PC-3 (cell line): ENCODE measurements around the gene SYNE4. TPM values are rescaled to one million over a fixed set of nuclear protein-coding genes. Genes with fewer than 3 reads are reported as not detected.
A peak's percentile ranks its signal among the peaks of the same experiment; 100 is the strongest.

Source experiments
- ATAC-seq: fragments of 200-7000 bp; cut with Tn5 transposase; 2 replicates; pipeline ENCODE4 v1.9.1; 2020; ENCODE audit warnings: mild to moderate bottlenecking, moderate library complexity
- BruUV-seq: library from RNA; stranded (reverse); fragments of 400-500 nt; replicated peaks from 2 replicates; lab custom pipeline; 2021; lab: Mats Ljungman, UMichigan
- CTCF ChIA-PET: fragments of 300-600 bp; sonication (Branson Sonifier 250); formaldehyde crosslinking; loops from one replicate; lab custom pipeline; 2022; ENCODE audit warnings: antibody characterized with exemption; lab: Charles Lee
- POLR2A ChIA-PET: fragments of 300-600 bp; sonication (Branson Sonifier 250); formaldehyde crosslinking; loops from one replicate; lab custom pipeline; 2022; ENCODE audit warnings: antibody characterized with exemption; ENCODE audit not compliant: unreplicated experiment; lab: Charles Lee
- DNase-seq: peaks from one replicate; pipeline ENCODE4 v3.0.0-alpha.2; 2015
- H2AFZ ChIP-seq: fragments of 300-600 bp; sonication (generic); 2 replicates; pipeline ENCODE4 v1.6.0; 2016; ENCODE audit warnings: antibody characterized with exemption, low read length
- H3F3A ChIP-seq: fragments of 300-600 bp; sonication (generic); one replicate; pipeline ENCODE4 v1.6.0; 2017; ENCODE audit warnings: antibody characterized with exemption, low read length, control low read depth, mild to moderate bottlenecking; ENCODE audit not compliant: unreplicated experiment
- H3K27ac ChIP-seq: fragments of 300-600 bp; sonication (generic); 2 replicates; pipeline ENCODE4 v1.5.1; 2016; ENCODE audit warnings: mild to moderate bottlenecking, low read length
- H3K27me3 ChIP-seq: fragments of 300-600 bp; sonication (generic); 2 replicates; pipeline ENCODE4 v1.6.1; 2016; ENCODE audit warnings: low read length, mixed read lengths
- H3K36me3 ChIP-seq: fragments of 300-600 bp; sonication (generic); 2 replicates; pipeline ENCODE4 v1.6.1; 2016; ENCODE audit warnings: low read depth, mixed run types, low read length, mixed read lengths
- H3K4me1 ChIP-seq: fragments of 300-600 bp; sonication (generic); 2 replicates; pipeline ENCODE4 v1.5.1; 2016; ENCODE audit warnings: low read length; ENCODE audit not compliant: insufficient read depth
- H3K4me2 ChIP-seq: fragments of 300-600 bp; sonication (generic); 2 replicates; pipeline ENCODE4 v1.6.0; 2016; ENCODE audit warnings: low read length
- H3K4me3 ChIP-seq: fragments of 300-600 bp; sonication (generic); 2 replicates; pipeline ENCODE4 v1.5.1; 2016; ENCODE audit warnings: mild to moderate bottlenecking, low read length, mixed read lengths
- H3K79me2 ChIP-seq: fragments of 300-600 bp; sonication (generic); 2 replicates; pipeline ENCODE4 v1.6.1; 2017; ENCODE audit warnings: low read length, mixed read lengths
- H3K9ac ChIP-seq: fragments of 300-600 bp; sonication (generic); 2 replicates; pipeline ENCODE4 v1.6.0; 2016; ENCODE audit warnings: mild to moderate bottlenecking, low read length
- H3K9me2 ChIP-seq: fragments of 300-600 bp; sonication (generic); replicated peaks from 2 replicates; pipeline ENCODE4 v1.6.1; 2016; ENCODE audit warnings: mixed run types, low read length, mixed read lengths
- H3K9me3 ChIP-seq: fragments of 300-600 bp; sonication (generic); 2 replicates; pipeline ENCODE4 v1.6.1; 2016; ENCODE audit warnings: low read length, mixed read lengths
- H4K20me1 ChIP-seq: fragments of 300-600 bp; sonication (generic); 2 replicates; pipeline ENCODE4 v1.6.1; 2016; ENCODE audit warnings: low read length, mixed read lengths
- CTCF ChIP-seq: fragments of 300-600 bp; sonication (generic); conservative IDR thresholded peaks from 2 replicates; pipeline ENCODE4 v1.5.1; 2017; ENCODE audit warnings: antibody characterized with exemption, low read depth, mild to moderate bottlenecking, low read length
- EZH2 ChIP-seq: fragments of 300-600 bp; sonication (generic); IDR thresholded peaks from one replicate; pipeline ENCODE4 v1.6.1; 2017; ENCODE audit warnings: antibody characterized with exemption, mild to moderate bottlenecking, low read length; ENCODE audit not compliant: unreplicated experiment
- EZH2phosphoT487 ChIP-seq: fragments of 300-600 bp; sonication (generic); IDR thresholded peaks from 2 replicates; pipeline ENCODE4 v1.6.1; 2018; ENCODE audit warnings: mild to moderate bottlenecking, antibody characterized with exemption, low read length, borderline replicate concordance
- intact Hi-C: fragments of 100-400 bp; cut with micrococcal nuclease; formaldehyde crosslinking; loops from 2 replicates; pipeline ENCODE4 v1.9.0; 2023
- total RNA-seq: library from RNA; depleted of rRNA; stranded (reverse); fragments of >200 nt; gene quantifications from 2 replicates; pipeline ENCODE4 v1.2.3, GENCODE V29; 2014

Gene SYNE4
- total RNA-seq, 1 experiment from 2014 or later, result 0.77 TPM

DNA sequence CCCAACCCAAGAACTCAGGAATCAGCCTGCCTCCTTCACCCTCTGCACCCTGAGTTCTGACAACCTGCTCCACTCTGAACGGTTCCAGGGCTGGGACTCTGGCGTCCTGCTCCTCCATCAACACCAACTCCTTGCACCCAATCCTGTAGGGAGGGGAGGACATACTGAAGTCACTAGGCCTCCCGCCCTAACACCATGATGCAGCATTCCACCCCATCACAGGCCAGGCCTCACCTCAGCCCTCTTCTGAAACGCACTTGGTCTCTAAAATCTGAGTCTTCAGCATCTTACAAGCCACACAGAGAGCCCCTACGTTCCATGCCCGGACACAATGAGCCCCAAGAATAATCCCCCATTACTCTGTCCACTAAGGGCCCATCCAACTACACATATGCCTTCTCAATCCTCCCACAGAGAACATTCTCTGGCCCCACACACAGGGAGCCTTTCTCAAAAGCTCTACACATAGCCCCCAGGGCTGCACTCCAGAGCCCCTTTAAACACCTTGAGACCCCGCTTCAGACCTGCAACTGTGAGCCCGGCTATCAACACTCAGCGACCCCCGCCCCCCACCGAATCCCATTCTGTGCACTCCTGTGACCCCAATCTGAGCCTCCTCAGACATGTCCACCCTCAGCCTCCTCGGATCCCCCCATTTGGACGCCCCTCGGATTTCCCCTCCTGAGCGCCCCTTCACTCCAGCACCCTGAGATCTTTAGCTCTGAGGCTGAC is 4.8 kb upstream of the SYNE4 start:
- Histone ChIP-seq H3K4me1 (peaks cover 16% of the 10 kb centered on the region), H4K20me1 (no peaks in the 10 kb centered on the region), H3F3A (no peaks in the 10 kb centered on the region), H3K9me3 (no peaks in the 10 kb centered on the region), H3K79me2 (peaks cover 25% of the 10 kb centered on the region), H3K9me2 (no peaks in the 10 kb centered on the region), H3K27ac (no peak overlapping the region), H3K27me3 (no peaks in the 10 kb centered on the region), H3K9ac (peak overlapping the region; percentile 87), H3K4me2 (peak overlapping the region; percentile 99), H2AFZ (peak overlapping the region; percentile 98), H3K36me3 (no peaks in the 10 kb centered on the region), H3K4me3 (peak overlapping the region; percentile 96)
- TF ChIP-seq EZH2phosphoT487, result no peak
- no peak for TF ChIP-seq CTCF
- TF ChIP-seq EZH2, result no peak
- BruUV-seq, result no TSS peak
- CTCF ChIA-PET, result interaction anchor here (1.0 kb wide), 1 partner anchor 43 kb away, joined by 3 read pairs; no protein-coding TSS in a partner anchor
- intact Hi-C loops, result loop anchor here (5.0 kb wide), 1 partner anchor 39 kb away; the partner anchor contains the start of genes THAP8 and WDR62
- DNase-seq (no peak), ATAC-seq (no peak)
- POLR2A ChIA-PET, result interaction anchor here (0.6 kb wide), 1 partner anchor 112 kb away, joined by 3 read pairs; no protein-coding TSS in a partner anchor

GRCh38 chr19:36010402-36010801 is 1.8 kb upstream of the SYNE4 start:
- Histone ChIP-seq H3K27ac (no peak overlapping the region), H3K36me3 (no peaks in the 10 kb centered on the region), H3F3A (no peaks in the 10 kb centered on the region), H3K9me2 (no peaks in the 10 kb centered on the region), H3K4me3 (no peak overlapping the region), H3K27me3 (no peaks in the 10 kb centered on the region), H3K4me2 (no peak overlapping the region), H3K79me2 (peaks cover 20% of the 10 kb centered on the region), H3K4me1 (peaks cover 16% of the 10 kb centered on the region), H3K9ac (no peak overlapping the region), H2AFZ (no peak overlapping the region), H4K20me1 (no peaks in the 10 kb centered on the region), H3K9me3 (no peaks in the 10 kb centered on the region)
- POLR2A ChIA-PET, result no interaction called here
- CTCF ChIA-PET, result no interaction called here
- ATAC-seq (no peak), DNase-seq (no peak)
- TF ChIP-seq CTCF, result no peak
- no peak for TF ChIP-seq EZH2
- no TSS peak for BruUV-seq
- intact Hi-C loops, result loop anchor here (5.0 kb wide), 1 partner anchor 42 kb away; the partner anchor contains the start of genes THAP8 and WDR62
